Activated T-cell treated with anti-CD3 and anti-CD28 coated beads, Interleukin-2, amount 50 U/mL, for 1 hour (primary cell): ENCODE data around the gene RANBP3L.
"Not testable (repeated sequence)": the region's sequence is repeated elsewhere in the genome, so short reads cannot be mapped to it uniquely, and the experiment has no call there.

Source experiments
- DNase-seq: peaks from one replicate; pipeline ENCODE4 v3.0.0-alpha.2; 2020

RANBP3L gene

DNA sequence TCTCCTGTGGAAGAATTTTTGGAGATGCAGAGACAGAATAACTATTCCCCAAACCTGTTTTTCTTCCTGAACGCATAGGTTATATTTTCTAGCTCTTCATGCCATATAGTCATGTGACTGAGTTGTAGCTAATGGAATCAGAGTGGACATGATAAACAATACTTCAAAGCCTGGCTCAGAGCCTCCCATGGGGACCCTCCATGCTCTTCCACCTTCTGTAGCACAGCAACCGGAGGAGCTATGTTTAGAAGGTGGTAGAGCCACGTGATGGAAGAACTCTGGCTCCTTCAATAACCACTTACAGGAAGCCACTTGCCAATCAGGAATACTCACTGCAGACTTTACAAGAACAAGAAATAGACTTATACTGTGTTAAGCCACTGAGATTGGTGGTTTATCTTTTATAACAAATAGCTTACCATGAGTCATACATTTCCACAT is 99.2 kb downstream of the RANBP3L start:
- DNase-seq = no peak

DNA sequence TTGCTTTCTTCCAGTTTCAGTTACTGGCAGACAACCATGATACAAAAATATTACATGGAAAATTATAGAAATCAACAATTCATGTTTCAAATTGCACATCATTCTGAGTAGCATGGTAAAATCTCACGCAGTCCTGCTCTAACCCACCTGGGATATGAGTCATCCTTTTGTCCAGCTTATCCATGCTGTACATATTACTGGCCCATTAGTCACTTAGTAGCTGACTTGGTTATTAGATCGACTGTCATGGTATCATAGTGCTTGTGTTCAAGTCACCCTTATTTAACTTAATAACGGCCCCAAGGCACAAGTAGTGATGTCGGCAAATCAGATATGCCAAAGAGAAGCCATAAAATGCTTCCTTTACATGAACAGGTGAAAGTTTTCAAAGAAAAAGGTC is 101.2 kb downstream of the RANBP3L start:
- no peak for DNase-seq

DNA sequence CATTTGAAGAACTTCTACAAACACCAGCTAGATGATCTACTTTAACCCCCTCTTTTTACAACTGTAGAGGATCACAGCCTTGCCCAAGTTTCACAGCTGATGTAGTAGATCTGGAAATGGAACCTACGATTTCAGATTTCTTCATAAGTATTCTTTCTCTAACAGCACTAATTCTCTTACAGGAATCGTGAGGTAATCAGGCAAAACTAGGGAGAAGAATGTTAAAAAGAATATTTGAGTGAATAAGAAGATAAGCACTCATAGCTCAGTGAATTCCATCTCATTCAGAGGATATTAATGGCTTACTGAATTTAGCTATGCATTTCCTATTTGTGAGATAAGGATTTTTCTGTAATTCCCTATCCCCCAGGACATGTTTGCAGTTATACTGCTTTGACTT is 102.1 kb downstream of the RANBP3L start:
- DNase-seq = no peak

- DNase-seq = not testable (repeated sequence)
Observed at GRCh38 chr5:36198783-36199182, 102.9 kb downstream of the RANBP3L start.
